HepG2 (cell line): ENCODE measurements around the gene SELPLG.
"Not testable (repeated sequence)": the region's sequence is repeated elsewhere in the genome, so short reads cannot be mapped to it uniquely, and the experiment has no call there.

Experiments used
- CBX1 ChIP-seq: IDR thresholded peaks from one replicate; pipeline ENCODE4 v1.6.1; 2016; ENCODE audit warnings: antibody characterized with exemption, low read depth
- CC2D1A ChIP-seq: sonication (generic); formaldehyde crosslinking; IDR thresholded peaks from 2 replicates; pipeline ENCODE4 v1.8.1; 2023; ENCODE audit warnings: mild to moderate bottlenecking, missing genetic modification reagents
- FIP1L1 ChIP-seq: fragments of 200-400 bp; formaldehyde crosslinking; IDR thresholded peaks from 2 replicates; pipeline ENCODE4 v1.6.1; 2018; ENCODE audit warnings: low read depth, mild to moderate bottlenecking, low read length, moderate library complexity, borderline replicate concordance; ENCODE audit not compliant: insufficient read depth
- FOSL1 ChIP-seq: sonication (generic); formaldehyde crosslinking; IDR thresholded peaks from 2 replicates; pipeline ENCODE4 v1.9.0; 2021; ENCODE audit warnings: missing genetic modification reagents, borderline replicate concordance
- HDAC2 ChIP-seq: sonication (generic); formaldehyde crosslinking; IDR thresholded peaks from 2 replicates; pipeline ENCODE4 v1.4.0; 2020; ENCODE audit warnings: missing genetic modification reagents
- KDM4B ChIP-seq: sonication (generic); formaldehyde crosslinking; IDR thresholded peaks from 2 replicates; pipeline ENCODE4 v1.4.0; 2020; ENCODE audit warnings: missing genetic modification reagents
- POLR2A ChIP-seq, 2 experiments: IDR thresholded peaks; 2 replicates each; pipeline ENCODE4 v1.6.1; 2011; ENCODE audit warnings: low read depth in 2 of 2, low read length in 2 of 2, mild to moderate bottlenecking in 1 of 2, moderate library complexity in 1 of 2; ENCODE audit not compliant: insufficient read depth in 1 of 2
- POLR2AphosphoS5 ChIP-seq: IDR thresholded peaks from 2 replicates; pipeline ENCODE4 v1.6.1; 2012; ENCODE audit warnings: low read depth, low read length
- TCF12 ChIP-seq, 2 experiments: fragments of 450-650 bp in 1 of 2; sonication (generic) in 1 of 2; formaldehyde crosslinking in 1 of 2; IDR thresholded peaks; 2 replicates each; pipeline versions ENCODE4 v1.6.1 to v1.8.0; 2017 to 2022; ENCODE audit warnings: antibody characterized with exemption in 1 of 2, mild to moderate bottlenecking in 1 of 2, missing genetic modification reagents in 1 of 2, moderate library complexity in 1 of 2
- YY1 ChIP-seq: IDR thresholded peaks from 2 replicates; pipeline ENCODE4 v1.6.1; 2011; ENCODE audit warnings: low read length, low read depth, moderate library complexity, mild to moderate bottlenecking; ENCODE audit not compliant: insufficient read depth, insufficient replicate concordance

GRCh38 chr12:108631261-108631660 is 2.4 kb downstream of the SELPLG start:
- not testable (repeated sequence) for TF ChIP-seq FOSL1 (CRISPR knock-in tag); HDAC2; TCF12 (IDR thresholded peaks at IDR 0.05); TCF12 (CRISPR knock-in tag; IDR thresholded peaks at IDR 0.05); CBX1; POLR2A (IDR thresholded peaks at IDR 0.05; ENCODE audit: insufficient read depth in 1 of 2, low read depth in 2 of 2, low read length in 2 of 2); YY1; CC2D1A (CRISPR knock-in tag); POLR2AphosphoS5; FIP1L1; KDM4B (CRISPR knock-in tag)
